CD4-positive, alpha-beta T cell treated with Interleukin-1 beta for 1 hour (primary cell): ENCODE data around the gene PLIN5.

Source experiments
- DNase-seq, 2 donors: peaks; one replicate each; pipeline ENCODE4 v3.0.0-alpha.2; 2020 to 2022

PLIN5 gene

DNA sequence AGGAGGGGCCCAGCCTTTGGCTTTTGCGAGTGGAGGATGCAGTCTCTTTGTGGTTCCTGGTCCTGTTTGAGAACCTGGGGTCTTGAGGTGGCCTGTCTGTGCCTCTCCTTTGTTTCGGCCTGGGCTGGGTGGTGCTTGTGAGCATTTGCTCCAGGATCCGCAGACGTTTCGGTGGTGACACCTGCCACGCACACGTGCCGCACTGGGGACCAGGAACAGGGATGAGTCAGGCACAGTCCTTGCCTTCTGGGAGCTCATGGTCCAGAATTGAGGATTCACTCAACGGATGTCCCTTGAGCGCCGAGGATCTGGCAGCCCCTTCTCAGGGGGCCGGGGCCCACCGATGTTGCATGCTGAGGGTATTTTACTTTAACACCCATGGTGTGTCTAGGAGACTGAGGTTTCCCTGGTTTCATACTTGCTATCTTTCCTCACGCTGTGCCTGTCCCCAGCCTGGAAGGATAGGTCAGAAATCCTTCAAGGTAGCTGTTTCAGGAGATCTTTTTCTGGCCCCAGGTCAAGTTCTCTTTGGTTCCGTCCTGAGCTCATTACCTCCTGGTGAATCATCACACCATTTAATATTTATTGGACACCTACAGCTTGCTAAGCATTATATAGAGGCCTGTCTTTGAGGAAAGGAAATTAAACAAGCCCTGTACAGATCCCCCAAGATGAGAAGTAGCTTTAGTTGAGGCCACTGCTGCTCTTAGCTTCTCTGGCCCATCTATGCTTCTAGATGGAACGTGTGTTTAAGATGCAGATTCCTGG lies 57.8 kb downstream of the PLIN5 start:
- DNase-seq = no peak

DNA sequence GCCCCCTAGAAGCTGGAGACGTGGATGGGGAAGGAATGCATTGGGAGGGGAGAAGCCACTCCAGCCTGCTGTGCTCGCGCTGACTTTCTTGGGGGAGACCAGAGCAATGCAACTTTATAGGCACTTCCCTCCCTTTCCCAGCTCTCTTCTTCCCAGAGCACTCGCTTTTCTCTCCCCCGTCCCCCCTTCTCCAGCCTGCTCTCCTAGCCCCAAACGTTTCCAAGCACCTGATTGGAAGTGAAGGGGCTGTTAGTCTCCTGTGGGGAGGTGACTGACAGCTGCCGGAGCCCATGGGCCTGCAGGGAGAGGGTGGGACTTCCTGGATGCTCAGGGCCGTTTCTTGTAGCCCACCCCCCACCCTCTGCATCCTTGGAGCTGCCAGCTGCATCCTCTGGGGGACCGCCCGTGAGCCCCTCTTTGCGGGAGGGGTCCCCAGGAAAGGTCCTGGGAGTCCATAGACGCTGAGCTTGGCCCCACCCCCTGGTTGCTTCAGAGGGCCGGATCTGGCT lies 60.5 kb downstream of the PLIN5 start:
- DNase-seq = no peak

DNA sequence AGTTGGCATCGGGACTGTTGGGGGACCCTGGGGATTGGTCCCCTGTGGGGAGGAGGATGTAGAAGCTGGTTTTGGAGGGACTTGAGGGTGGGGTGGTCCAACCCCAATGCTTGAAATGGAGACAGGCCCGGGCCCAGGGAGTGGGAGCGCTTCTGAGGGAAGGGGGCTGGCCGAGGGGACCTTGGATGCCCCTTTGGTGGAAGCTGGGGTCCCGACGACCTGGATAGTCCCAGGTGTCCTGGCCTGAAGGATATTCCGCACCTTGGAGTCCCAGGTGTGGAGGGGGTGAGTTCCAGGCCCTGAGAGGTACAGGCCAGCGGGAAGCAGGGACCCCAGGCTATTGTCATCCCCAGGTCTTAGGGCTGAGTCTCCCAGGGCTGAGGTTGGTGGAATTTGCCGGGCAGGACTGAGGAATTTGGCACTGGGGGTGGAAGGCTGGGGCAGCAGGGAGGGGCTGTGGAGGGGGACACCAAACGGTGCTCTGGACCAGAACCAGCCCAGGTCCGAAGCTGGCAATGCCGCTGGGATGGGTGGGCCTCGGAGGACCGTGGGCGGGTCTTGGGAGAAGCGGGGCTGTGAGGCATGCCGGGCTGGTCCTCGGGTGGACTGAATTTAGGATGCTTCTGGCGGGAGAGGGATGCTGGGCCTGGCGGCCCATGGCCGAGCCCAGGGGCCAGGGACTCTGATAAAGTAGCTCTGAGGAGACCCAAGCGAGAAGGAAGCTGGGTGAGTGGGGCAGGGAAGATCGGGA lies 61.1 kb downstream of the PLIN5 start:
- DNase-seq = no peak

DNA sequence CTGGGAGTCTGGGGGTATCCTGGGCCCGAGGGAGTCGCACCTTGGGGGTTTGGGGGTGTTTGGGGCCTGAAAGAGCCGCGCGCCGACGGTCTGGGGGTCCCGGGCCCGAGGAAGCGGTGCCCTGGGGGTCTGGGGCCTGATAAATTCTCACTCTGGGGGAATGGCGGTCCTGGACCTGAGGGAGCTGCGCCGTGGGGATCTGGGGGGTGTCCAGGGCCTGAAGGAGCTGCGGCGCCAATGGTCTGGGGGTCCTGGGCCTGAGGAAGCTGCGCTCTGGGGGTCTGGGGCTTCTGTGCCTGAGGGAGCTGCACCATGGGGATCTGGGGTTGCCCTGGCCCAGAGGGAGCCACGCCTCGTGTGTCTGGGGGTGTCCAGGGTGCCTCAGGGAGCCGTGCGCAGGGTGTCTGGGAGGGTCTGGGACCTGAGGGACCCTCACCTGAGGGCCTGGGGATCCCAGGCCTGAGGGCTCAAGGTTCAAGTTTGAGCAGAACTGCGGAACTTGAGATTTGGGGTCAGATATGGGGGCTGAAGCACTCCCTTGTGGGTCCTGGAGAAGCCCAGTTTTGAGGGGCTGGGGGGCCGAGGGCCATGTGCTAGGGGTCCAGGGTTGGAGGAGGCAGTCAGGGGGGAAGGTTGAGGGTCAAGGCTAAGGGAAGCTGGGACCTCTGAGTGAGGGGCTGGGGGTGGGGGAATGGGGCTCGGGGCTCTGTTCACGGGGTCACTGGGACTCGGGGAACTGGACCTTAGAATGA lies 61.8 kb downstream of the PLIN5 start:
- DNase-seq = no peak
